ENCODE results near the gene JPH2.

- TF ChIP-seq CTCF (IDR thresholded peaks at IDR 0.05 in 2 of 3, conservative IDR thresholded peaks at IDR 0.05 in 1 of 3; ENCODE audit: borderline replicate concordance in 1 of 3, insufficient read depth in 1 of 3, low read depth in 2 of 3, low read length in 2 of 3) = no peak
- no peak for TF ChIP-seq YY1 (IDR thresholded peaks at IDR 0.05; ENCODE audit: extremely low read depth, insufficient replicate concordance, low read depth, low read length)
- TF ChIP-seq EZH2 (IDR thresholded peaks at IDR 0.05) = no peak
- TF ChIP-seq POLR2A (IDR thresholded peaks at IDR 0.05; ENCODE audit: borderline replicate concordance, extremely low read depth, insufficient read depth, insufficient read length) = no peak
- TF ChIP-seq EZH2phosphoT487 (IDR thresholded peaks at IDR 0.05; ENCODE audit: borderline replicate concordance) = no peak
- no peak for TF ChIP-seq POLR2AphosphoS5 (IDR thresholded peaks at IDR 0.05; ENCODE audit: low read depth, low read length)
Observed at GRCh38 chr20:44187054-44187771, at the start of gene JPH2.
